Hepatocyte (in vitro differentiated cells): ENCODE measurements around the gene DYRK1A.

Source experiments
- EZH2 ChIP-seq: fragments of 200-600 bp; sonication (generic); IDR thresholded peaks from 2 replicates; pipeline ENCODE4 v1.6.1; 2016; ENCODE audit warnings: antibody characterized with exemption, mild to moderate bottlenecking, borderline replicate concordance
- TF ChIP-seq, protein P1 (sequence below): fragments of 200-600 bp; sonication (generic); IDR thresholded peaks from 2 replicates; pipeline ENCODE4 v1.5.1; 2016; ENCODE audit warnings: antibody characterized with exemption, mild to moderate bottlenecking; ENCODE audit not compliant: poor library complexity

DNA sequence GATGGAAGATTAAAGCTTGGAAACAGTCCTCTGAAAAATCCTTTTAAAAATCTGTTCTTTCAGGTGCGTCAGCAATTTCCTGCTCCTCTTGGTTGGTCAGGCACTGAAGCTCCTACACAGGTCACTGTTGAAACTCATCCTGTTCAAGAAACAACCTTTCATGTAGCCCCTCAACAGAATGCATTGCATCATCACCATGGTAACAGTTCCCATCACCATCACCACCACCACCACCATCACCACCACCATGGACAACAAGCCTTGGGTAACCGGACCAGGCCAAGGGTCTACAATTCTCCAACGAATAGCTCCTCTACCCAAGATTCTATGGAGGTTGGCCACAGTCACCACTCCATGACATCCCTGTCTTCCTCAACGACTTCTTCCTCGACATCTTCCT lies 145.3 kb downstream of the DYRK1A start:
- TF ChIP-seq, protein P1, sequence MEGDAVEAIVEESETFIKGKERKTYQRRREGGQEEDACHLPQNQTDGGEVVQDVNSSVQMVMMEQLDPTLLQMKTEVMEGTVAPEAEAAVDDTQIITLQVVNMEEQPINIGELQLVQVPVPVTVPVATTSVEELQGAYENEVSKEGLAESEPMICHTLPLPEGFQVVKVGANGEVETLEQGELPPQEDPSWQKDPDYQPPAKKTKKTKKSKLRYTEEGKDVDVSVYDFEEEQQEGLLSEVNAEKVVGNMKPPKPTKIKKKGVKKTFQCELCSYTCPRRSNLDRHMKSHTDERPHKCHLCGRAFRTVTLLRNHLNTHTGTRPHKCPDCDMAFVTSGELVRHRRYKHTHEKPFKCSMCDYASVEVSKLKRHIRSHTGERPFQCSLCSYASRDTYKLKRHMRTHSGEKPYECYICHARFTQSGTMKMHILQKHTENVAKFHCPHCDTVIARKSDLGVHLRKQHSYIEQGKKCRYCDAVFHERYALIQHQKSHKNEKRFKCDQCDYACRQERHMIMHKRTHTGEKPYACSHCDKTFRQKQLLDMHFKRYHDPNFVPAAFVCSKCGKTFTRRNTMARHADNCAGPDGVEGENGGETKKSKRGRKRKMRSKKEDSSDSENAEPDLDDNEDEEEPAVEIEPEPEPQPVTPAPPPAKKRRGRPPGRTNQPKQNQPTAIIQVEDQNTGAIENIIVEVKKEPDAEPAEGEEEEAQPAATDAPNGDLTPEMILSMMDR = no peak
- TF ChIP-seq EZH2 = no peak
